ENCODE results near the gene TMEM163. TPM values are rescaled to one million over a fixed set of nuclear protein-coding genes. Genes with fewer than 3 reads are reported as not detected.

TMEM163 gene
- total RNA-seq, 3 donors from 2014 or later = 0.13 to 0.20 (median 0.14) TPM

- no peak overlapping the region for H3K4me3 Mint-ChIP-seq
- no peak for ATAC-seq
- peaks cover 32% of the 10 kb centered on the region for H3K4me1 Mint-ChIP-seq (ENCODE audit: low read depth)
- no peak for DNase-seq
- no peaks in the 10 kb centered on the region for H3K27me3 Mint-ChIP-seq (ENCODE audit: low read depth)
- no peaks in the 10 kb centered on the region for H3K36me3 Mint-ChIP-seq (ENCODE audit: insufficient read depth)
- peaks cover 17% of the 10 kb centered on the region for H3K9me3 Mint-ChIP-seq
These were observed 249.2 kb downstream of the TMEM163 start for GRCh38 chr2:134469516-134470115.

GRCh38 chr2:134468776-134469175 lies 250.0 kb downstream of the TMEM163 start:
- Mint-ChIP-seq H3K4me3 (no peak overlapping the region), H3K4me1 (ENCODE audit: low read depth) (peaks cover 32% of the 10 kb centered on the region), H3K36me3 (ENCODE audit: insufficient read depth) (no peaks in the 10 kb centered on the region), H3K9me3 (peaks cover 17% of the 10 kb centered on the region), H3K27me3 (ENCODE audit: low read depth) (no peaks in the 10 kb centered on the region)
- ATAC-seq = no peak
- DNase-seq = no peak

GRCh38 chr2:134468164-134468563 lies 250.6 kb downstream of the TMEM163 start:
- H3K36me3 Mint-ChIP-seq (ENCODE audit: insufficient read depth) = no peaks in the 10 kb centered on the region
- H3K27me3 Mint-ChIP-seq (ENCODE audit: low read depth) = no peaks in the 10 kb centered on the region
- ATAC-seq (no peak), DNase-seq (no peak)
- H3K4me1 Mint-ChIP-seq (ENCODE audit: low read depth) = peaks cover 32% of the 10 kb centered on the region
- peak overlapping the region; percentile 24 for H3K4me3 Mint-ChIP-seq
- peaks cover 11% of the 10 kb centered on the region for H3K9me3 Mint-ChIP-seq

GRCh38 chr2:134466141-134466540 lies 252.7 kb downstream of the TMEM163 start:
- H3K27me3 Mint-ChIP-seq (ENCODE audit: low read depth) = no peaks in the 10 kb centered on the region
- DNase-seq (peak; percentile 23), ATAC-seq (no peak)
- no peaks in the 10 kb centered on the region for H3K9me3 Mint-ChIP-seq
- H3K36me3 Mint-ChIP-seq (ENCODE audit: insufficient read depth) = no peaks in the 10 kb centered on the region
- peaks cover 32% of the 10 kb centered on the region for H3K4me1 Mint-ChIP-seq (ENCODE audit: low read depth)
- no peak overlapping the region for H3K4me3 Mint-ChIP-seq

- no peaks in the 10 kb centered on the region for H3K36me3 Mint-ChIP-seq (ENCODE audit: insufficient read depth)
- H3K4me1 Mint-ChIP-seq (ENCODE audit: low read depth) = peaks cover 32% of the 10 kb centered on the region
- no peaks in the 10 kb centered on the region for H3K27me3 Mint-ChIP-seq (ENCODE audit: low read depth)
- H3K9me3 Mint-ChIP-seq = no peaks in the 10 kb centered on the region
- DNase-seq (no peak), ATAC-seq (no peak)
- H3K4me3 Mint-ChIP-seq = no peak overlapping the region
These were observed 253.3 kb downstream of the TMEM163 start for GRCh38 chr2:134465228-134466105.

- no peaks in the 10 kb centered on the region for H3K27me3 Mint-ChIP-seq (ENCODE audit: low read depth)
- DNase-seq (no peak), ATAC-seq (no peak)
- no peak overlapping the region for H3K4me3 Mint-ChIP-seq
- H3K4me1 Mint-ChIP-seq (ENCODE audit: low read depth) = peaks cover 22% of the 10 kb centered on the region
- H3K9me3 Mint-ChIP-seq = no peaks in the 10 kb centered on the region
- no peaks in the 10 kb centered on the region for H3K36me3 Mint-ChIP-seq (ENCODE audit: insufficient read depth)
These were observed 255.1 kb downstream of the TMEM163 start for GRCh38 chr2:134463699-134464022.

- H3K4me1 Mint-ChIP-seq (ENCODE audit: low read depth) = peaks cover 16% of the 10 kb centered on the region
- H3K27me3 Mint-ChIP-seq (ENCODE audit: low read depth) = no peaks in the 10 kb centered on the region
- ATAC-seq (no peak), DNase-seq (no peak)
- no peaks in the 10 kb centered on the region for H3K36me3 Mint-ChIP-seq (ENCODE audit: insufficient read depth)
- no peak overlapping the region for H3K4me3 Mint-ChIP-seq
- no peaks in the 10 kb centered on the region for H3K9me3 Mint-ChIP-seq
These were observed 255.8 kb downstream of the TMEM163 start for GRCh38 chr2:134462791-134463698.

- ATAC-seq = no peak
- Mint-ChIP-seq H3K4me1 (ENCODE audit: low read depth) (peaks cover 8% of the 10 kb centered on the region), H3K36me3 (ENCODE audit: insufficient read depth) (no peaks in the 10 kb centered on the region), H3K9me3 (no peaks in the 10 kb centered on the region), H3K4me3 (no peak overlapping the region), H3K27me3 (ENCODE audit: low read depth) (no peaks in the 10 kb centered on the region)
- no peak for DNase-seq
These were observed 256.5 kb downstream of the TMEM163 start for GRCh38 chr2:134462275-134462674.

GRCh38 chr2:134461511-134461910 lies 257.3 kb downstream of the TMEM163 start:
- DNase-seq (no peak), ATAC-seq (no peak)
- Mint-ChIP-seq H3K27me3 (ENCODE audit: low read depth) (no peaks in the 10 kb centered on the region), H3K36me3 (ENCODE audit: insufficient read depth) (no peaks in the 10 kb centered on the region), H3K9me3 (no peaks in the 10 kb centered on the region), H3K4me1 (ENCODE audit: low read depth) (peaks cover 5% of the 10 kb centered on the region), H3K4me3 (no peak overlapping the region)

- Mint-ChIP-seq H3K4me1 (ENCODE audit: low read depth) (no peaks in the 10 kb centered on the region), H3K27me3 (ENCODE audit: low read depth) (no peaks in the 10 kb centered on the region), H3K4me3 (no peak overlapping the region), H3K9me3 (no peaks in the 10 kb centered on the region), H3K36me3 (ENCODE audit: insufficient read depth) (no peaks in the 10 kb centered on the region)
- peak; percentile 46 for ATAC-seq
- peak; percentile 21 for DNase-seq
These were observed 258.2 kb downstream of the TMEM163 start for GRCh38 chr2:134460583-134460998.

- ATAC-seq = no peak
- DNase-seq = no peak
- no peaks in the 10 kb centered on the region for H3K4me1 Mint-ChIP-seq (ENCODE audit: low read depth)
- no peaks in the 10 kb centered on the region for H3K36me3 Mint-ChIP-seq (ENCODE audit: insufficient read depth)
- no peaks in the 10 kb centered on the region for H3K27me3 Mint-ChIP-seq (ENCODE audit: low read depth)
- no peak overlapping the region for H3K4me3 Mint-ChIP-seq
- H3K9me3 Mint-ChIP-seq = no peaks in the 10 kb centered on the region
These were observed 258.9 kb downstream of the TMEM163 start for GRCh38 chr2:134459706-134460406.

GRCh38 chr2:134458950-134459349 lies 259.9 kb downstream of the TMEM163 start:
- no peaks in the 10 kb centered on the region for H3K4me1 Mint-ChIP-seq (ENCODE audit: low read depth)
- ATAC-seq (no peak), DNase-seq (no peak)
- no peaks in the 10 kb centered on the region for H3K9me3 Mint-ChIP-seq
- no peaks in the 10 kb centered on the region for H3K27me3 Mint-ChIP-seq (ENCODE audit: low read depth)
- no peak overlapping the region for H3K4me3 Mint-ChIP-seq
- no peaks in the 10 kb centered on the region for H3K36me3 Mint-ChIP-seq (ENCODE audit: insufficient read depth)

- Mint-ChIP-seq H3K27me3 (ENCODE audit: low read depth) (no peaks in the 10 kb centered on the region), H3K4me1 (ENCODE audit: low read depth) (no peaks in the 10 kb centered on the region), H3K4me3 (no peak overlapping the region), H3K36me3 (ENCODE audit: insufficient read depth) (no peaks in the 10 kb centered on the region), H3K9me3 (no peaks in the 10 kb centered on the region)
- ATAC-seq (no peak), DNase-seq (no peak)
These were observed 260.3 kb downstream of the TMEM163 start for GRCh38 chr2:134458473-134458853.

Measured in activated T-cell treated with anti-CD3 and anti-CD28 coated beads, Interleukin-2, amount 50 U/mL, for 4 hours (primary cell).